HUES6 (cell line): ENCODE data around the gene PUM2.

Experiments
- H3K27ac ChIP-seq: 2 replicates; pipeline ENCODE4 v1.7.0; 2013; ENCODE audit warnings: low read depth, mild to moderate bottlenecking, low read length, inconsistent platforms
- H3K27me3 ChIP-seq: 2 replicates; pipeline ENCODE4 v1.6.1; 2013; ENCODE audit warnings: low read length; ENCODE audit not compliant: control insufficient read depth, insufficient read depth
- H3K36me3 ChIP-seq: 2 replicates; pipeline ENCODE4 v1.6.1; 2013; ENCODE audit warnings: low read length; ENCODE audit not compliant: control insufficient read depth, insufficient read depth
- H3K4me1 ChIP-seq: 2 replicates; pipeline ENCODE4 v1.6.1; 2013; ENCODE audit warnings: low read length; ENCODE audit not compliant: control insufficient read depth, insufficient read depth
- H3K4me3 ChIP-seq: 2 replicates; pipeline ENCODE4 v1.5.1; 2013; ENCODE audit warnings: low read depth, low read length
- H3K9ac ChIP-seq: one replicate; pipeline ENCODE4 v1.6.1; 2013; ENCODE audit warnings: mild to moderate bottlenecking, low read length
- H3K9me3 ChIP-seq: 2 replicates; pipeline ENCODE4 v1.6.1; 2013; ENCODE audit warnings: low read depth, low read length; ENCODE audit not compliant: control insufficient read depth, insufficient read depth

PUM2 gene, protein sequence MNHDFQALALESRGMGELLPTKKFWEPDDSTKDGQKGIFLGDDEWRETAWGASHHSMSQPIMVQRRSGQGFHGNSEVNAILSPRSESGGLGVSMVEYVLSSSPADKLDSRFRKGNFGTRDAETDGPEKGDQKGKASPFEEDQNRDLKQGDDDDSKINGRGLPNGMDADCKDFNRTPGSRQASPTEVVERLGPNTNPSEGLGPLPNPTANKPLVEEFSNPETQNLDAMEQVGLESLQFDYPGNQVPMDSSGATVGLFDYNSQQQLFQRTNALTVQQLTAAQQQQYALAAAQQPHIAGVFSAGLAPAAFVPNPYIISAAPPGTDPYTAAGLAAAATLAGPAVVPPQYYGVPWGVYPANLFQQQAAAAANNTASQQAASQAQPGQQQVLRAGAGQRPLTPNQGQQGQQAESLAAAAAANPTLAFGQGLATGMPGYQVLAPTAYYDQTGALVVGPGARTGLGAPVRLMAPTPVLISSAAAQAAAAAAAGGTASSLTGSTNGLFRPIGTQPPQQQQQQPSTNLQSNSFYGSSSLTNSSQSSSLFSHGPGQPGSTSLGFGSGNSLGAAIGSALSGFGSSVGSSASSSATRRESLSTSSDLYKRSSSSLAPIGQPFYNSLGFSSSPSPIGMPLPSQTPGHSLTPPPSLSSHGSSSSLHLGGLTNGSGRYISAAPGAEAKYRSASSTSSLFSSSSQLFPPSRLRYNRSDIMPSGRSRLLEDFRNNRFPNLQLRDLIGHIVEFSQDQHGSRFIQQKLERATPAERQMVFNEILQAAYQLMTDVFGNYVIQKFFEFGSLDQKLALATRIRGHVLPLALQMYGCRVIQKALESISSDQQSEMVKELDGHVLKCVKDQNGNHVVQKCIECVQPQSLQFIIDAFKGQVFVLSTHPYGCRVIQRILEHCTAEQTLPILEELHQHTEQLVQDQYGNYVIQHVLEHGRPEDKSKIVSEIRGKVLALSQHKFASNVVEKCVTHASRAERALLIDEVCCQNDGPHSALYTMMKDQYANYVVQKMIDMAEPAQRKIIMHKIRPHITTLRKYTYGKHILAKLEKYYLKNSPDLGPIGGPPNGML

GRCh38 chr2:20350753-20351554, at the start of gene PUM2:
Gene PUM2 (minus strand): TSS chr2:20350844. CDS start chr2:20327360, 23,484 bp downstream.
- Histone ChIP-seq H3K36me3 (no peaks in the 10 kb centered on the region), H3K27ac (peak within 1 kb of the TSS; percentile 99), H3K9ac (peak within 1 kb of the TSS; percentile 100), H3K4me3 (peak within 1 kb of the TSS; percentile 81), H3K9me3 (no peaks in the 10 kb centered on the region), H3K4me1 (peaks cover 50% of the 10 kb centered on the region), H3K27me3 (no peaks in the 10 kb centered on the region)

DNA sequence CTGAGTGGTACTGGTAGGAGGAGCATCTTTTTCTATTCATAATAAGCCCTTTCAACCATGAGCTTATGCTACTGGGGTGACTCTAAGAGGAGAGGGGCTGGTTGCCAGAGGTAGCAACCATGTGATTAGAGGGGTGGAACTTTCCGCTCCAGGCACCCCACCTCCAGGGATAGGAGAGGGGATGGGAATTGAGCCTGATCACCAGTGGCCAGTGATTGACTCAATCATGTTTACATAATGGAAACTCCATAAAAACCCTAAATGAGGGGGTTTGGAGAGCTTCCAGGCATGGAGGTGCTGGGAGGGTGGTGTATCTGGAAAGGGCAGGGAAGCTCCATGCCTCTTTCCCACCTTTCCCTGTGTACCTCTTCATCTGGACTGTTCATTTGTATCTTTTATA, 49.7 kb upstream of the PUM2 start:
- Histone ChIP-seq H3K27me3 (no peaks in the 10 kb centered on the region), H3K9ac (no peak overlapping the region), H3K27ac (no peak overlapping the region), H3K4me3 (no peak overlapping the region), H3K9me3 (no peaks in the 10 kb centered on the region), H3K4me1 (no peaks in the 10 kb centered on the region), H3K36me3 (no peaks in the 10 kb centered on the region)

DNA sequence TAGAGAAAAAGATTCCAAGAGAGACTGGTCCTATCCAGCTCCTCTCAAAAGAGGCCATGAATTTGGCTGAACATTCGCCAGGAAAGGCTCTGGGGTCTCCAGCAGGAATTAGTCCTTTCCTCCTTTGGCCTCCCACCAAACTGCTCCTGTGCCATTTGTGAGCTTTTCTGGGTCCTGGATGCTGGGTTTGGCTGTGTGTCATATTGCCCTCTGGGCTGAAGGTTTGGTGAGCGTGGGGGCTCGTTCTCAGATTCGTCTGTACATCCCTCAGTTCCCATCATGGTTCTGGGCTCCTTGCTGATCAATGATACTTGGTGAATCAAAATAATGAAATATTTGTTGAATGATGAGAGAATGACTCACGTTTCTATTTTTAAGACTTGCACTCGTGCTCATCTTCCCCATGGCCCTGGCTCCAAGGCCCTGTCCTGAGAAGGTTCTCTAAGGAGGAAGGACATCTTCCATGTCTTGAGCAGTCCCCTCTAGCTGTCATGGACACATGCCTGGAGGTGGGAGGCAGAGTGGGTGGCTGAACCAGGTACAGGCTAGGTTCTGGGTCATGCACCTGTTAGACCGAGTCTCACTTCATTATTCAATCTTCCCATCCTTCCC, 48.4 kb upstream of the PUM2 start:
- H3K4me1 ChIP-seq: no peaks in the 10 kb centered on the region
- no peaks in the 10 kb centered on the region for H3K9me3 ChIP-seq
- H3K27ac ChIP-seq: no peak overlapping the region

DNA sequence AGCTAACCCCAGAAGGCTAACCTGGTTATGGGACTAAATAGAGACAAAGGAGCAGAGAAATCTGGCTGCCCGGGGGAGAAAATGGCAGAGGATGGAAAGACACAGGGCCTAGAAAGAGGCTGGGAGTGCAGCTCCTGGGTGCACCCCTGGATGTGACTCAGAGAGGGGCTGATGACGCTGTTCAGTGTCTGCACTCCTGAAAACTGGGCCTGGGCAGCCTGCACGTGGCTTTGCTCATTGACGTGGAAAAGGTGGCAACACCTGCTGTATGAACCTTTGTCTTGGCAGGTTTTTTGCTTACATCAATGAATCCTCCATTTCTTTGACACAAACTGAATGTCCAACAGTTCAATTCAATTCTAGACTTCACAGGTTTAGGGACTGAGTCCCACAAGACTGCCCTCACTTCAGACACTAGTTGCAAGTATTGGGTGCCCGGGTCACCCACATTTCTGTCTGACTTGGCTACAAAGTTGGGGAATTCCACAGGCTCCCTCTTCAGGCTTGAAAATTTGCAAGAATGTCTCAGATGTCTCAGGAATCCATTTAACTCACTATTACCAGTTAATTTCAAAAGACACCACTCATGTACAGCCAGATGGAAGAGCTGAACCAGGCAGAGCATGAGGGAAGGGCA, 47.3 kb upstream of the PUM2 start:
- H3K27me3 ChIP-seq: no peaks in the 10 kb centered on the region
- no peaks in the 10 kb centered on the region for H3K36me3 ChIP-seq
- no peak overlapping the region for H3K4me3 ChIP-seq
- H3K4me1 ChIP-seq: no peaks in the 10 kb centered on the region
- no peak overlapping the region for H3K27ac ChIP-seq
- H3K9me3 ChIP-seq: no peaks in the 10 kb centered on the region
- no peak overlapping the region for H3K9ac ChIP-seq

More for the DNA sequence above, 48.4 kb upstream of the PUM2 start:
- no peak overlapping the region for H3K9ac ChIP-seq
- H3K27me3 ChIP-seq: no peaks in the 10 kb centered on the region
- no peaks in the 10 kb centered on the region for H3K36me3 ChIP-seq
- H3K4me3 ChIP-seq: no peak overlapping the region

GRCh38 chr2:20396356-20397000, 45.8 kb upstream of the PUM2 start:
- no peak overlapping the region for H3K4me3 ChIP-seq
- H3K9ac ChIP-seq: no peak overlapping the region
- peaks cover 4% of the 10 kb centered on the region; the same call in 1 of the 2 replicates for H3K4me1 ChIP-seq
- H3K27ac ChIP-seq: no peak overlapping the region
- no peaks in the 10 kb centered on the region for H3K9me3 ChIP-seq
- H3K27me3 ChIP-seq: no peaks in the 10 kb centered on the region
- no peaks in the 10 kb centered on the region for H3K36me3 ChIP-seq

- Histone ChIP-seq H3K9ac (no peak overlapping the region), H3K36me3 (no peaks in the 10 kb centered on the region), H3K27me3 (no peaks in the 10 kb centered on the region), H3K4me1 (peaks cover 4% of the 10 kb centered on the region; the same call in 1 of the 2 replicates), H3K27ac (no peak overlapping the region), H3K4me3 (no peak overlapping the region), H3K9me3 (no peaks in the 10 kb centered on the region)
Measured at GRCh38 chr2:20393986-20394385, 43.3 kb upstream of the PUM2 start.

DNA sequence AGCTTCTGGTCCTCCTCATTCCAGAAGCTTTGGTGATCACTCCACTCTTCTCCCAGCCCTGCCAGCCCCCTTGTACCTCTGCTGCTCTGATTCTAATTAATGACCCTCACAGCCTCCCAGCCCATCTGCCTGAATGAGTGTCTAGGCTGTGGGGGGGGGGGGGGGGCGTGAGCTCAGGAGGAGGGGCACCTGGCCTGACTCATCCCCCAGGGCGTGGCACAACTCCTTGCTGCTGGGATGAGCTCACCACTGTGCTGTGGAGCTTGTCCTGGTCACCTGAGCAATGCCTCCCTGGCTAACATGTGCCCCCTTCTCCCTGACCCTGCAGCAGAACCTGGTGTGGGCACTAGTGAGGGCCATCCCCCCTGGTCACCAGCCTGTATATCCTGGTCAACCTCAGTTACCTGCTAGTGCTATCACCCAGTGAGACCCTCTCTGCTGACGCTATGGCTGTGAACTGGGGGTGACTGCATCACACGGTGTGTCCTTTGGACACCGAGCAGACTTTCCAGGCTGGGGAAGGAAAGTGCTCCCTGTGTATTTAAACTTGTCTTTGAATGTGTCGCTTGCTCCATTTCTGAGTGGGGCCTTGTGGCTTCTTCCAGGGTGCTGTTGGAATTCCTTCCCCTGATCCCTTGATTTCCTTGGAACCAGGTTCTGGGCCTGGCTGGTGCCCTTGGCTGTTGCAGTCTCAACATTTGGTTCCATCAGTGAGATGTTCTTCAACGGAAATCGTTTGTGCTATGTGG, 41.5 kb upstream of the PUM2 start:
- no peaks in the 10 kb centered on the region for H3K36me3 ChIP-seq
- no peak overlapping the region for H3K27ac ChIP-seq
- H3K4me3 ChIP-seq: no peak overlapping the region
- no peak overlapping the region for H3K9ac ChIP-seq
- H3K9me3 ChIP-seq: no peaks in the 10 kb centered on the region
- no peaks in the 10 kb centered on the region for H3K27me3 ChIP-seq
- H3K4me1 ChIP-seq: peaks cover 4% of the 10 kb centered on the region; the same call in 1 of the 2 replicates

- Histone ChIP-seq H3K36me3 (no peaks in the 10 kb centered on the region), H3K9me3 (no peaks in the 10 kb centered on the region), H3K27me3 (no peaks in the 10 kb centered on the region), H3K4me1 (peaks cover 4% of the 10 kb centered on the region; the same call in 1 of the 2 replicates), H3K9ac (no peak overlapping the region), H3K4me3 (no peak overlapping the region), H3K27ac (no peak overlapping the region)
Measured at GRCh38 chr2:20390524-20391123, 40.0 kb upstream of the PUM2 start.

DNA sequence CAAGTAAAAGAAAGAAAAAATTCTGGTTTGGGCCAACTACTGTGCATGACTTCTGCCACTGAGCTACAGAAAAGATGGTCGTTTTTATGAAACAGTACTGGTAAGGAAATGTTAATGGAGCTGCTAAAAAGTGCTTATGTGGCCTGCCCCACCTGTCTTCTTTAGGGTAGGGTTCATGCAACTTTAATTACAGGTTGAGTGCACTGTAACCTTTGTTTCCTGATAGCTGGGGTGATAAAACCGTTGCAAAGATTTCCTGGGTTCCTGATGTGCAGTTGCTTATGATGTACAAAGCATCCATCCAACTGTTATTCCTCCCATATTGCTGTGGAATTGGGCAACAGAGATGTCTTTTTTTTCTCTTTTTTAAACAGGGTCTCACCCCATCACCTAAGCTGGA, 34.3 kb upstream of the PUM2 start:
- H3K27ac ChIP-seq: no peak overlapping the region
- no peak overlapping the region for H3K4me3 ChIP-seq
- H3K9me3 ChIP-seq: no peaks in the 10 kb centered on the region
- no peaks in the 10 kb centered on the region for H3K36me3 ChIP-seq
- H3K27me3 ChIP-seq: no peaks in the 10 kb centered on the region
- peaks cover 9% of the 10 kb centered on the region for H3K4me1 ChIP-seq
- no peak overlapping the region for H3K9ac ChIP-seq
